H1 (cell line): ENCODE measurements around the gene CPXM1.
A peak's percentile ranks its signal among the peaks of the same experiment; 100 is the strongest.

Experiments used
- BRCA1 ChIP-seq: IDR thresholded peaks from 2 replicates; pipeline ENCODE4 v1.6.1; 2012; ENCODE audit warnings: low read depth, low read length, improper control_type of control experiment
- CEBPB ChIP-seq: IDR thresholded peaks from 2 replicates; pipeline ENCODE4 v1.6.1; 2012; ENCODE audit warnings: low read depth, low read length
- CHD1 ChIP-seq: IDR thresholded peaks from 2 replicates; pipeline ENCODE4 v1.6.1; 2012; ENCODE audit warnings: low read depth, low read length, improper control_type of control experiment
- CTCF ChIP-seq, 3 experiments: IDR thresholded peaks; 1 replicate in 2 of 3; 2 replicates in 1 of 3; pipeline versions ENCODE4 v1.5.1 to v1.6.1; 2011; ENCODE audit warnings: low read length in 3 of 3, mild to moderate bottlenecking in 3 of 3, inconsistent platforms in 2 of 3, low read depth in 1 of 3, moderate library complexity in 1 of 3; ENCODE audit not compliant: insufficient read depth in 1 of 3; ENCODE audit errors: control extremely low read depth in 1 of 3
- EGR1 ChIP-seq: IDR thresholded peaks from 2 replicates; pipeline ENCODE4 v1.6.1; 2011; ENCODE audit warnings: low read depth, low read length, borderline replicate concordance
- EP300 ChIP-seq, 2 experiments: IDR thresholded peaks; 1 replicate in 1 of 2; 2 replicates in 1 of 2; pipeline ENCODE4 v1.6.1; 2011 to 2012; ENCODE audit warnings: low read depth in 2 of 2, low read length in 2 of 2, mild to moderate bottlenecking in 2 of 2, borderline replicate concordance in 1 of 2, inconsistent platforms in 1 of 2, moderate library complexity in 1 of 2
- EZH2 ChIP-seq: fragments of 200-600 bp; sonication (generic); IDR thresholded peaks from 2 replicates; pipeline ENCODE4 v1.7.1; 2012; ENCODE audit warnings: low read depth, mild to moderate bottlenecking, moderate library complexity, low read length, inconsistent platforms; ENCODE audit not compliant: severe bottlenecking
- GABPA ChIP-seq: IDR thresholded peaks from 2 replicates; pipeline ENCODE4 v1.6.1; 2011; ENCODE audit warnings: mild to moderate bottlenecking, low read length, moderate library complexity, borderline replicate concordance; ENCODE audit not compliant: insufficient read depth
- RNF2 ChIP-seq: fragments of 200-900, 300-1000 bp; sonication (generic); IDR thresholded peaks from 2 replicates; pipeline ENCODE4 v1.7.1; 2016; ENCODE audit warnings: borderline replicate concordance, low read depth, mild to moderate bottlenecking, antibody characterized with exemption, low read length; ENCODE audit not compliant: poor library complexity, severe bottlenecking; ENCODE audit errors: missing control alignments
- TEAD4 ChIP-seq: IDR thresholded peaks from 2 replicates; pipeline ENCODE4 v1.6.1; 2012; ENCODE audit warnings: low read depth, low read length, inconsistent platforms, mixed read lengths

DNA sequence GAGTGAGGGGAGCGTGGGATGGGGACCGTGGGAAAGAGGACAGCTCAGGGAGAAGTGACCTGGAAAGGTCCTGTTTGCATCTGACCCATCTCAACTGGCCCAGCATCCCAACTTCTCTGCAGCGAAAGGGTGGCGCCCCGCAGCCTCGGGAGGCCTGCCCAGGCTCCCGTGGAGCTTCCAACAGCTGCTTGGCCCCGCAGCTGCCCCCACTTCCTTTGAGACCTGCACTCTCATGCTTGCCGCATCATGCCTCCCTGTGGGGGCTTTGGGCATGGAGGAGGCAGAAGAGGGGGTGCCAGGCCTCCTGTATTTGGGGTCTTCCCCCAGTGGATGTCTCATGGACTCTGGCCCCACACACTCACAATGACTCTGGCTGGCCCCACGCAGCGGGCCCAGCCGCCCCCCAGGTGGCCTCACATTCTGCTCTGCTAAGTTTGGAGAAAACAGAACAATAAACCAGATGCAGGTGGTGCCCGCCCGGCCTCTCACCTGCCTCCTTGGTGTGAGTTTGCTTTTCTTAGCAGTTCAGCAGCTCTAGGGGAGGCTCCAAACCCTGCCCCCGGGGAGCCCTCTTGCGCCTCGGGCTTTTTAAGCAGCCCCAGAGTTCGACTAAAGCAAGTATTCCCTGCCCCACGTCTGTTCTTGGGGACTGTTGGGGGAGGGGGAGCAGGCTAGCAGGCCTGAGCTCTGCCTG is 40.7 kb downstream of the CPXM1 start:
- no peak for TF ChIP-seq CTCF (IDR thresholded peaks at IDR 0.05; ENCODE audit: control extremely low read depth in 1 of 3, insufficient read depth in 1 of 3, low read depth in 1 of 3, low read length in 3 of 3)
- no peak for TF ChIP-seq CEBPB
- no peak for TF ChIP-seq BRCA1
- no peak for TF ChIP-seq TEAD4
- no peak for TF ChIP-seq RNF2
- TF ChIP-seq CHD1: no peak
- no peak for TF ChIP-seq GABPA
- TF ChIP-seq EGR1: no peak
- peak; percentile 13 for TF ChIP-seq EZH2
- TF ChIP-seq EP300 (IDR thresholded peaks at IDR 0.05; ENCODE audit: borderline replicate concordance in 1 of 2, low read depth in 2 of 2, low read length in 2 of 2): no peak
